GM18507 (cell line): Measurements from ENCODE around the gene SET.
A peak's percentile ranks its signal among the peaks of the same experiment; 100 is the strongest.

ENCODE experiments used
- DNase-seq: peaks from one replicate; pipeline ENCODE4 v3.0.0; 2011; ENCODE audit warnings: low read depth; ENCODE audit not compliant: insufficient read length; ENCODE audit errors: extremely low spot score
- FAIRE-seq: peaks from 2 replicates; lab custom pipeline; 2011; peaks lifted over from hg19 to GRCh38; lab: Jason Lieb, UNC

The SET gene

GRCh38 chr9:128723352-128723865 is 34.4 kb downstream of the SET start:
- FAIRE-seq, result peak; percentile 31
- DNase-seq, result no peak

- FAIRE-seq, result peak; percentile 100
- peak; percentile 100 for DNase-seq
Measured at GRCh38 chr9:128723866-128724743, 35.1 kb downstream of the SET start, which contains the start of gene ZDHHC12. Gene ZDHHC12, minus strand, starts transcription at chr9:128724127. Its CDS starts 34 bp downstream, at chr9:128724093.

DNA sequence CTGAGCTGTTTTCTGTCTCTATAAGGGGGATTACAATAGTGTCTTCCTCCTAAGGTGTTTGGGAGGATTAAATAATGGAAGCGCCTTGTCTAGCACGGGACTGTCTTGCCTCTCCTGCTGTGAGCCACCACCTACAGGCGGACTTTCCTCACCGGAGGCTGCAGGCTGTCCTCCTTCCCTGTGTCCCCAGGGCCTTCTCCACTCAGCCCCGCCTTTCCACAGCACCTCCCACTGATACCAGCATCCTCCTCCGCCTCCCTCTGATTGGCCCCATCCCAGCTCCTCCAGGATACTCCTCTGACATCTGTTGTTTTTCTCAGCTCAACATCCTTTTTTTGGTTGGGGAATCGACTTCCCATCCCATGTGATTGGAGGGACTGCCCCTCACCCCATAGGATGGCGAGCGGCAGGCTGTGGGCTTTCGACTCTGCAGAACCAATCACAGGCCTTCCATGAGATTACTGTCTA is 35.8 kb downstream of the SET start:
- DNase-seq (peak; percentile 66), FAIRE-seq (peak; percentile 85)

DNA sequence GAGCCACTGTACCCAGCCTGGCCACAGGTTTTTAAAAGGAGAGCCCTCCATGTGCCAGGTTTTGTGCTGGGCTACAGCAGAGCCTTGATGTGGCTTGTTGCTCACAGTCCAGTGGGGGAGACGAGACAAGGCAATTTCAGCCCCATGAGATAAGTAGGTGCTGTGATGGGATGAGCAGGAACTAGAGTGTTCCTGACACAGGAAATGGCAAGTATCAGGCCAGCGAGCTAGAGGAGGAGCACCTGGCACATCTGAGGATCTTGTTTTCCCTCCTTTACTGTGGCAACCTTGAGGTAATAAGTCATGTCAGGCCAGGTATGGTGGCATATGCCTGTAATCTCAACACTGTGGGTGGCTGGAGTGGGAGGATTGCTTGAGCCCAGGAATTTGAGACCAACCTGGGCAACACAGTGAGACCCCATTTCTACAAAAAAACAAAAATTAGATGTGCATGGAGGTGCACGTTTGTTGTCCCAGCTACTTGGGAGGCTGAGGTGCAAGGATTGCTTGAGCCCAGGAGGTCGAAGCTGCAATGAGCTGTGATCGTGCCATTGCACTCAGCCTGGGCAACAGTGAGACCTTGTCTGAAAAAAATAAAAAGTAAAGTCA is 38.7 kb downstream of the SET start:
- no peak for FAIRE-seq
- DNase-seq, result no peak

DNA sequence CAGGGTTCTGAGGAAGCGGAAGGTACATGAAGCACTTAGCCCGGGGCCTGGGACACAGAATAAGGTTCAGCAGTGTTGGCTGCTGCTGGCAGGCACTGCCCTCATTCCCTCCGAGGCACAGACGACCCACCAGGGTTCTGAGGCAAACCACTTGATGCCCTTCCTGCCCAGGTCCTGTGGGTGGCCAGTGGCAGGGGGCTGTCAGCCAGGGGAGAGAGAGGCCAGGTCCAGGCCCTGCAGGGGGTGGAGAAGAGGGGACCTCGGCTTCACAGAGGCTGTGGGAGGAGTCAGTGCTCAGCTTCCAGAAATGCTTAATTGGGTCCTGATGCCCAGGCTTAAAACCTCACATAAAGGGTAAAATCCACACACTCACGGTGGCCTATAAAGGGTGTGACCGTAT is 39.3 kb downstream of the SET start:
- FAIRE-seq (no peak), DNase-seq (no peak)

DNA sequence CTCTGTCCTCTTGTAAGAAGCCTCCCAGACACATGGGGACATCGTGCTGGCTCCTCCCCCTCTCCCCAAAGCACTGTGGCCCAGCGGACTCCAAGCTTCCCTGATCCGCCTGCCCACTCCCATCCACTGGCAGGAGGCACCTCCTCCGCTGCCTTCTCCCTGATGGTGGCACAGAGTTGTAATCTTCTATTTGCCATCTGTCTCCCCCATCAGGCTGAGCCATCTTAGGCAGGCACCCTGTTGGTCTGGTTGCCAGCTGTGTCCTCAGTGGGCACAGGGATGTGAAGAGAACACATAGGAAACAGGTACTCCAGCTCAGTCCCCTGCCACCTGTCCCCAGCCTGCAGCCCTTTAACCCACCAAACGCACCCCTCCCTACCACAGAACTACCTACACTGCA is 40.3 kb downstream of the SET start:
- DNase-seq (no peak), FAIRE-seq (no peak)

GRCh38 chr9:128729766-128730517 is 40.9 kb downstream of the SET start:
- no peak for DNase-seq
- no peak for FAIRE-seq

- DNase-seq, result no peak
- FAIRE-seq, result no peak
Measured at GRCh38 chr9:128731093-128731492, 42.1 kb downstream of the SET start.

DNA sequence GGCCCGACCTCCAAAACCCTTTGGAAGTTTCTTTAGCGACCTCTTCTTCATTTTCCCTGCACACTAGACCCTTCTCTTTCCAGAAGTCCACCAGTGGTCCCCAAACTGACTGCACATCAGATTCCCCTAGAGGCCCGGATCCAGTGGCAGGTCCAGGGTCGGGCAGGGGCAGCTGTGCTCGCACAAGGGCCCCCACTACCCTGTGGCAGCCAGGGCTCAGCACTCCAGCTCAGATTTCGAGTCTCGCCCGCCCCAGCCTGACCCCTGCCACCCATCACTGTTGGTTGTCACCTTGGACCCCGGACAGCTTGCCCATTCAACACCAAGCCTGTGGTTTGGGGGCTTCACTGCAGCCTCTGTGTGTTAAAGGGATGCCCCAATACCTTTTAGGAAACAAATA is 42.7 kb downstream of the SET start:
- DNase-seq (no peak), FAIRE-seq (no peak)

DNA sequence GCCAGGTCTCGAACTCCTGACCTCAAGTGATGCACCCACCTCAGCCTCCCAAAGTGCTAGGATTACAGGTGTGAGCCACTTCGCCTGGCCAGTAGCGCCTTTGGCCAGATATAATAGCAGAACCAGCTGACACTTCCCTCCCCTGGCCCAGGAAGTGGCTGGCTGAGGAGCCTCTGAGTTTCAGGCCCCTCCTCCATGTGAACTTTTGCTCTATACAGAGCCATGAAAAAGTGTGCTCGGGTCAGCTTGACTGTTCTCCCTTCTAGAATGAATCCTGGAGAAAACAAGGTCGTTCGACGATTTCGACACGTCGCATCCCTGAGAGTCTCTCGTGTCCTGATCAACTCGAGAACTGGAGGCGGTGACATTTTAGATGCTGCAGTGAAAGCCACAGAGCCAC is 43.6 kb downstream of the SET start:
- no peak for FAIRE-seq
- no peak for DNase-seq

DNA sequence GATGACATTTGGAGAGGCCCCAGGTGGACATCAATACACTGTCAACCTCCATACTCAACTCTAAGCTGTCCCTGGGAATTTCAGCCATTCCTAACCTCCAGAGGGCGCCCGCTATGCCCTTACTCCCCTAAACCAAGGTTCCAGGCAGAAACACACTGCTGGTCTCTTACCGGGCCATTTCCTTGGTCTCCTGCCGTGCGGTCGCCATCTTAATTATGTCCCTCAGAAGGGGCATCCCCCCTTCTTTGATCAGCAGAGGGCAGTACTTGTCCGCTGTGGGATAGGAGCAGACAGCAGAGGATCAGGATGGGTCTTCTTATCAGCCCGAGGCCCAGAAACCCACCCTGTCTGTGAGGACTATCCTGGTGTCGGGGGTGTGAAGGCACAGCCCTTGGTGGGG is 44.2 kb downstream of the SET start:
- DNase-seq, result no peak
- peak; percentile 54 for FAIRE-seq

DNA sequence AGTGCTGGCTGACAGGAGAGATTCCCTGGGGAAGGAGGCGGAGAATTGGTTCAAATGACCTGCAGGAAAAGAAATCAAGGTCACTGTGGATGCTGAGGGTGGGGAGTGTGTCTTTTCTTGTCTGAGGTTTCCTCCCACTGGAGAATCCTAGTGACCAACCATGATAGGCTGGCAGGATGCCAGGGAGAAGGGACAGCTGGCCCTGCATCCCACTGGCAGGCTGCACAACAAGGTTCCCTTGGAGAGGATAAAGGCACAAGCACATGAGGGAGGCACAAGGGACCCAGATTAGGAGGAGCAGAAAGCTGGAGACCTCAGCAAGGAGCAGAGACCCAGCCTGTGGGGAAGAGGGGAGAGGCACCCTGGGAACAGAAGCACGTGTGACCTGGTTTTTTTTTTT is 46.4 kb downstream of the SET start:
- no peak for FAIRE-seq
- no peak for DNase-seq

DNA sequence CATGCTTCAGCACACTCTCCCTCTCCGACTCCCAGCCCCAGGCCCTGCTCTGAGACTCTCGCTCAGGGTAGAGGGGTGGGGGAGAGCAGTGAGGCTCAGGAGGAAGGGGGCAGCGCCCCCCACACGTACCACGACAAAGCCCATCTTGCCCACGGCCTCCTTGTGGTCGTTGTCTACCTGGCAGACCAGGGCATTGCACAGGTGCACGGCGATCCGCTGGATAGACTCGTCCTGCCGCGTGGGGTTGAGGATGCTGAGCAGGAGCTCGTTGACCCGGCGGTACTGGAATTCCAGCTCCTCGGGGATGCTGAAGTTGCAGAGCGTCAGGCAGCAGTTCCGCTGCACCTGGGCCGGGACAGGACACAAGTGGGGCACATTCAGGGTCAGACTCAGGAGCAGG is 53.4 kb downstream of the SET start:
- FAIRE-seq (no peak), DNase-seq (no peak)

DNA sequence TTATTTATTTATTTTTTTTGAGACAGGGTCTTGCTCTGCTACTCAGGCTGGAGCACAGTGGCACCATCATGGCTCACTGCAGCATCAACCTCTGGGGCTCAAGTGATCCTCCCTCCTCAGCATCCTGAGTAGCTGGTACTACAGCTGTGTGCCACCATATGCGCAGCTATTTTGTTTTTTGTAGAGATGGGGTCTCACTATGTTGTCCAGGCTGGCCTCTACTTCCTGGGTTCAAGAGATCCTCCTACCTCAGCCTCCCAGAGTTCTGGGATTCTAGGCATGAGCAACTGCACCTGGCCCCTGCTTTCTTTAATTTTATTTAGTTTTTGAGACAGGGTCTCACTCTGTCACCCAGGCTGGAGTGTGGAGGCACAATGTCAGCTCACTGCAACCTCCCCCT is 54.4 kb downstream of the SET start:
- no peak for DNase-seq
- FAIRE-seq, result no peak
